Liver (tissue), 9 donors: ENCODE results near the gene GALNTL6. TPM values are rescaled to one million over a fixed set of nuclear protein-coding genes. Genes with fewer than 3 reads are reported as not detected.
A peak's percentile ranks its signal among the peaks of the same experiment; 100 is the strongest.
"Not testable (repeated sequence)": the region's sequence is repeated elsewhere in the genome, so short reads cannot be mapped to it uniquely, and the experiment has no call there.

Experiments used
- DNase-seq: peaks from one replicate; pipeline ENCODE4 v3.0.0-alpha.2; 2017; ENCODE audit warnings: low spot score
- H3K27ac ChIP-seq, 2 donors: one replicate each; pipeline ENCODE4 v1.7.0; 2013; ENCODE audit warnings: inconsistent platforms in 2 of 2, low read length in 2 of 2, control low read depth in 1 of 2, low read depth in 1 of 2, mild to moderate bottlenecking in 1 of 2
- H3K27me3 ChIP-seq, 4 donors: one replicate each; pipeline versions ENCODE4 v1.6.1 to v1.7.0; 2013; ENCODE audit warnings: low read length in 3 of 4, inconsistent platforms in 1 of 4, mild to moderate bottlenecking in 1 of 4, moderate library complexity in 1 of 4; ENCODE audit not compliant: control insufficient read depth in 4 of 4, insufficient read depth in 4 of 4
- H3K36me3 ChIP-seq, 4 donors: one replicate each; pipeline versions ENCODE4 v1.6.1 to v1.7.0; 2013; ENCODE audit warnings: low read length in 3 of 4, mild to moderate bottlenecking in 3 of 4, low read depth in 1 of 4, moderate library complexity in 1 of 4; ENCODE audit not compliant: control insufficient read depth in 4 of 4, insufficient read depth in 3 of 4
- H3K4me1 ChIP-seq, 4 donors: one replicate each; pipeline versions ENCODE4 v1.6.1 to v1.7.0; 2013; ENCODE audit warnings: low read length in 3 of 4, mild to moderate bottlenecking in 3 of 4, moderate library complexity in 1 of 4; ENCODE audit not compliant: control insufficient read depth in 4 of 4, insufficient read depth in 4 of 4
- H3K4me3 ChIP-seq, 3 donors: one replicate each; pipeline versions ENCODE4 v1.6.1 to v1.7.0; 2013; ENCODE audit warnings: low read length in 3 of 3, control low read depth in 1 of 3, low read depth in 1 of 3, mild to moderate bottlenecking in 1 of 3
- H3K9ac ChIP-seq, 2 donors: one replicate each; pipeline ENCODE4 v1.7.0; 2013; ENCODE audit warnings: low read length in 2 of 2, mild to moderate bottlenecking in 2 of 2, moderate library complexity in 2 of 2, control low read depth in 1 of 2, low read depth in 1 of 2
- H3K9me3 ChIP-seq, 4 donors: one replicate each; pipeline versions ENCODE4 v1.6.1 to v1.7.0; 2013; ENCODE audit warnings: low read length in 3 of 4; ENCODE audit not compliant: control insufficient read depth in 4 of 4
- ATF3 ChIP-seq: IDR thresholded peaks from 2 replicates; pipeline ENCODE4 v1.6.1; 2016; ENCODE audit warnings: antibody characterized with exemption
- CTCF ChIP-seq: fragments of 150-350 bp; IDR thresholded peaks from 2 replicates; pipeline ENCODE4 v1.5.1; 2017; ENCODE audit warnings: improper control_type of control experiment, low read depth, low read length; ENCODE audit not compliant: missing input control
- EGR1 ChIP-seq, 2 donors: IDR thresholded peaks; 2 replicates each; pipeline ENCODE4 v1.6.1; 2016 to 2018; ENCODE audit warnings: antibody characterized with exemption in 2 of 2, low read depth in 2 of 2
- FOXA1 ChIP-seq: IDR thresholded peaks from 2 replicates; pipeline ENCODE4 v1.6.1; 2016; ENCODE audit warnings: antibody characterized with exemption
- FOXA2 ChIP-seq: IDR thresholded peaks from 2 replicates; pipeline ENCODE4 v1.6.1; 2016; ENCODE audit warnings: antibody characterized with exemption
- GABPA ChIP-seq, 2 donors: IDR thresholded peaks in 1 of 2; conservative IDR thresholded peaks in 1 of 2; 2 replicates each; pipeline ENCODE4 v1.6.1; 2016; ENCODE audit warnings: antibody characterized with exemption in 2 of 2, mild to moderate bottlenecking in 1 of 2, moderate library complexity in 1 of 2
- HNF4A ChIP-seq, 2 donors: conservative IDR thresholded peaks; 2 replicates each; pipeline ENCODE4 v1.6.1; 2016; ENCODE audit warnings: antibody characterized with exemption in 2 of 2, mild to moderate bottlenecking in 2 of 2
- HNF4G ChIP-seq: IDR thresholded peaks from 2 replicates; pipeline ENCODE4 v1.6.1; 2016; ENCODE audit warnings: antibody characterized with exemption
- JUND ChIP-seq, 2 donors: IDR thresholded peaks; 2 replicates each; pipeline ENCODE4 v1.6.1; 2016; ENCODE audit warnings: antibody characterized with exemption in 2 of 2
- MAX ChIP-seq: IDR thresholded peaks from 2 replicates; pipeline ENCODE4 v1.6.1; 2016; ENCODE audit warnings: antibody characterized with exemption
- NR2F2 ChIP-seq: IDR thresholded peaks from 2 replicates; pipeline ENCODE4 v1.6.1; 2016; ENCODE audit warnings: antibody characterized with exemption
- RAD21 ChIP-seq, 2 donors: IDR thresholded peaks; 2 replicates each; pipeline ENCODE4 v1.6.1; 2016; ENCODE audit warnings: antibody characterized with exemption in 2 of 2, mild to moderate bottlenecking in 2 of 2
- REST ChIP-seq: IDR thresholded peaks from 2 replicates; pipeline ENCODE4 v1.6.1; 2016; ENCODE audit warnings: antibody characterized with exemption, mild to moderate bottlenecking
- RXRA ChIP-seq, 2 donors: IDR thresholded peaks; 2 replicates each; pipeline ENCODE4 v1.6.1; 2017 to 2018; ENCODE audit warnings: antibody characterized with exemption in 2 of 2, mild to moderate bottlenecking in 1 of 2
- SP1 ChIP-seq: IDR thresholded peaks from 2 replicates; pipeline ENCODE4 v1.6.1; 2018; ENCODE audit warnings: antibody characterized with exemption, mild to moderate bottlenecking
- TAF1 ChIP-seq: conservative IDR thresholded peaks from 2 replicates; pipeline ENCODE4 v1.6.1; 2016; ENCODE audit warnings: antibody characterized with exemption, mild to moderate bottlenecking
- YY1 ChIP-seq: IDR thresholded peaks from 2 replicates; pipeline ENCODE4 v1.6.1; 2016; ENCODE audit warnings: antibody characterized with exemption, mild to moderate bottlenecking
- ZBTB33 ChIP-seq: IDR thresholded peaks from 2 replicates; pipeline ENCODE4 v1.6.1; 2016; ENCODE audit warnings: antibody characterized with exemption
- WGBS: extraction: QIAGEN DNeasy Blood & Tissue Kit; methylation state at CpG from one replicate; pipeline ENCODE4 v1.1.7; 2013; 5-methylcytosine and 5-hydroxymethylcytosine counted together
- polyA plus RNA-seq, 2 donors: library from polyadenylated mRNA; stranded (reverse) in 1 of 2; unstranded in 1 of 2; fragments of 200-250 nt in 1 of 2; fragments of >200 nt in 1 of 2; fragmentation: Nextera tagmentation in 1 of 2; extraction: Ambion mirVana in 1 of 2; gene quantifications; one replicate each; pipeline versions ENCODE4 v1.2.1 to v1.2.3, GENCODE V29; 2013 to 2015
- total RNA-seq, 2 donors: library from RNA; depleted of rRNA; stranded (reverse); fragments of >200 nt; gene quantifications; one replicate each; pipeline ENCODE4 v1.2.3, GENCODE V29; 2014
- donor health status: healthy.
- donor health status: healthy.
- donor health status: healthy.
- donor health status: healthy.
- donor health status: healthy.

Gene GALNTL6
- total and polyA plus RNA-seq, 4 donors = 0.06 to 0.08 TPM; not detected in 2

- Histone ChIP-seq H3K27ac (no peak overlapping the region), H3K4me3 (no peak overlapping the region), H3K4me1 (peaks cover 0 to 4% (median 0%) of the 10 kb centered on the region in 4 donors)
Observed at GRCh38 chr4:172963498-172964294, 1150.5 kb downstream of the GALNTL6 start.

GRCh38 chr4:172970189-172970588, 1157.0 kb downstream of the GALNTL6 start:
- not testable (repeated sequence) for H3K9me3 ChIP-seq, H3K4me1 ChIP-seq, H3K4me3 ChIP-seq, H3K27ac ChIP-seq, H3K36me3 ChIP-seq, H3K9ac ChIP-seq, DNase-seq, H3K27me3 ChIP-seq
- WGBS = 89% methylated on average over 4 of the region's 4 CpGs

More at GRCh38 chr4:172963498-172964294, 1150.5 kb downstream of the GALNTL6 start:
- Histone ChIP-seq H3K27me3 (no peaks in the 10 kb centered on the region), H3K9me3 (no peaks in the 10 kb centered on the region), H3K36me3 (no peaks in the 10 kb centered on the region), H3K9ac (no peak overlapping the region)
- no peak for DNase-seq
- 57% methylated on average over 5 of the region's 5 CpGs for WGBS
- TF ChIP-seq MAX (no peak), SP1 (peak; percentile 18), RAD21 (IDR thresholded peaks at IDR 0.05) (no peak), ZBTB33 (peak; percentile 21), FOXA1 (no peak), CTCF (no peak), RXRA (IDR thresholded peaks at IDR 0.05) (peak in 1 of 2 donors; percentile 41), HNF4A (conservative IDR thresholded peaks at IDR 0.05) (peak; percentile 67 to 77), NR2F2 (no peak), HNF4G (no peak), REST (no peak), GABPA (IDR thresholded peaks at IDR 0.05 in 1 of 2, conservative IDR thresholded peaks at IDR 0.05 in 1 of 2) (no peak), EGR1 (IDR thresholded peaks at IDR 0.05; ENCODE audit: low read depth in 2 of 2) (no peak), TAF1 (no peak), YY1 (peak; percentile 41), JUND (IDR thresholded peaks at IDR 0.05) (no peak), ATF3 (no peak), FOXA2 (no peak)
